Trophoblast cell (in vitro differentiated cells and primary cell): ENCODE measurements around the gene SNRNP70.
"Not testable (repeated sequence)": the region's sequence is repeated elsewhere in the genome, so short reads cannot be mapped to it uniquely, and the experiment has no call there.

Experiments used
- DNase-seq, 2 donors: peaks; one replicate each; pipeline ENCODE4 v3.0.0-alpha.2; 2016
- H2AFZ ChIP-seq: 2 replicates; pipeline ENCODE4 v1.6.1; 2013; ENCODE audit warnings: low read length, moderate library complexity, mild to moderate bottlenecking; ENCODE audit not compliant: insufficient read depth, poor library complexity
- H2AK5ac ChIP-seq: 2 replicates; pipeline ENCODE4 v1.6.1; 2013; ENCODE audit warnings: mild to moderate bottlenecking, low read length
- H2BK120ac ChIP-seq: 2 replicates; pipeline ENCODE4 v1.6.1; 2013; ENCODE audit warnings: low read length, mild to moderate bottlenecking, moderate library complexity; ENCODE audit not compliant: insufficient read depth, poor library complexity
- H2BK12ac ChIP-seq: 2 replicates; pipeline ENCODE4 v1.6.1; 2013; ENCODE audit warnings: mild to moderate bottlenecking, low read length, moderate library complexity
- H2BK5ac ChIP-seq: 2 replicates; pipeline ENCODE4 v1.6.1; 2013; ENCODE audit warnings: low read length, low read depth, moderate library complexity, mild to moderate bottlenecking; ENCODE audit not compliant: poor library complexity
- H3K14ac ChIP-seq: 2 replicates; pipeline ENCODE4 v1.6.1; 2013; ENCODE audit warnings: mild to moderate bottlenecking, low read length
- H3K18ac ChIP-seq: 2 replicates; pipeline ENCODE4 v1.6.1; 2013; ENCODE audit warnings: mild to moderate bottlenecking, low read length
- H3K23ac ChIP-seq: 2 replicates; pipeline ENCODE4 v1.6.1; 2013; ENCODE audit warnings: low read length
- H3K27ac ChIP-seq: 2 replicates; pipeline ENCODE4 v1.5.1; 2013; ENCODE audit warnings: low read depth, mild to moderate bottlenecking, inconsistent platforms, low read length, moderate library complexity
- H3K27me3 ChIP-seq: 2 replicates; pipeline ENCODE4 v1.6.1; 2013; ENCODE audit warnings: inconsistent platforms, mild to moderate bottlenecking, low read length, moderate library complexity; ENCODE audit not compliant: insufficient read depth
- H3K36me3 ChIP-seq, 2 experiments: 1 replicate in 1 of 2; 2 replicates in 1 of 2; pipeline ENCODE4 v1.6.1; 2013; ENCODE audit warnings: low read length in 2 of 2, mild to moderate bottlenecking in 2 of 2, moderate library complexity in 1 of 2; ENCODE audit not compliant: insufficient read depth in 2 of 2, control insufficient read depth in 1 of 2
- H3K4ac ChIP-seq: 2 replicates; pipeline ENCODE4 v1.6.1; 2013; ENCODE audit warnings: low read depth, mild to moderate bottlenecking, low read length, moderate library complexity
- H3K4me1 ChIP-seq, 2 experiments: 1 replicate in 1 of 2; 2 replicates in 1 of 2; pipeline ENCODE4 v1.6.1; 2013; ENCODE audit warnings: low read length in 2 of 2, mild to moderate bottlenecking in 2 of 2, moderate library complexity in 1 of 2; ENCODE audit not compliant: insufficient read depth in 2 of 2, control insufficient read depth in 1 of 2
- H3K4me2 ChIP-seq: 2 replicates; pipeline ENCODE4 v1.6.1; 2013; ENCODE audit warnings: inconsistent platforms, mild to moderate bottlenecking, low read length, moderate library complexity
- H3K4me3 ChIP-seq: 2 replicates; pipeline ENCODE4 v1.5.1; 2013; ENCODE audit warnings: mild to moderate bottlenecking, low read depth, low read length, inconsistent platforms
- H3K79me1 ChIP-seq: one replicate; pipeline ENCODE4 v1.6.1; 2013; ENCODE audit warnings: low read length
- H3K79me2 ChIP-seq: 2 replicates; pipeline ENCODE4 v1.6.1; 2013; ENCODE audit warnings: low read length, mild to moderate bottlenecking; ENCODE audit not compliant: control insufficient read depth, insufficient read depth, poor library complexity
- H3K9ac ChIP-seq: 2 replicates; pipeline ENCODE4 v1.6.1; 2013; ENCODE audit warnings: mild to moderate bottlenecking, low read length
- H3K9me3 ChIP-seq: 2 replicates; pipeline ENCODE4 v1.6.1; 2013; ENCODE audit warnings: low read depth, mild to moderate bottlenecking, control low read depth, inconsistent platforms, low read length; ENCODE audit not compliant: insufficient read depth
- H4K12ac ChIP-seq: 2 replicates; pipeline ENCODE4 v1.6.1; 2013; ENCODE audit warnings: low read depth, mild to moderate bottlenecking, low read length, moderate library complexity
- H4K8ac ChIP-seq: 2 replicates; pipeline ENCODE4 v1.6.1; 2013; ENCODE audit warnings: low read depth, mild to moderate bottlenecking, low read length, moderate library complexity
- H4K91ac ChIP-seq: one replicate; pipeline ENCODE4 v1.6.1; 2013; ENCODE audit warnings: low read depth, mild to moderate bottlenecking, low read length, moderate library complexity
- WGBS: extraction: QIAGEN DNeasy Blood & Tissue Kit; methylation state at CpG from one replicate; pipeline ENCODE4 v1.1.7; 2013; ENCODE audit warnings: missing lambda C conversion rate; ENCODE audit not compliant: insufficient read length, insufficient coverage; ENCODE audit errors: extremely low coverage; 5-methylcytosine and 5-hydroxymethylcytosine counted together

Gene SNRNP70

GRCh38 chr19:49071860-49072547 is 13.2 kb upstream of the SNRNP70 start:
- Histone ChIP-seq H4K12ac (no peak overlapping the region), H2AK5ac (no peak overlapping the region), H3K14ac (no peak overlapping the region), H2BK5ac (no peak overlapping the region), H2AFZ (no peak overlapping the region), H3K4me3 (no peak overlapping the region), H3K9ac (no peak overlapping the region), H4K8ac (no peak overlapping the region), H3K9me3 (peaks cover 24% of the 10 kb centered on the region), H3K27me3 (peaks cover 31% of the 10 kb centered on the region), H3K23ac (no peak overlapping the region), H2BK12ac (no peak overlapping the region), H4K91ac (no peak overlapping the region), H2BK120ac (no peak overlapping the region), H3K4me2 (peak overlapping the region; percentile 6), H3K18ac (no peak overlapping the region), H3K27ac (no peak overlapping the region), H3K79me2 (no peaks in the 10 kb centered on the region), H3K36me3 (no peaks in the 10 kb centered on the region), H3K4ac (no peak overlapping the region), H3K79me1 (no peaks in the 10 kb centered on the region), H3K4me1 (peaks cover 0 to 3% of the 10 kb centered on the region in 2 experiments)
- WGBS, result no CpG with 5 or more reads among the region's 93 CpGs
- no peak for DNase-seq

DNA sequence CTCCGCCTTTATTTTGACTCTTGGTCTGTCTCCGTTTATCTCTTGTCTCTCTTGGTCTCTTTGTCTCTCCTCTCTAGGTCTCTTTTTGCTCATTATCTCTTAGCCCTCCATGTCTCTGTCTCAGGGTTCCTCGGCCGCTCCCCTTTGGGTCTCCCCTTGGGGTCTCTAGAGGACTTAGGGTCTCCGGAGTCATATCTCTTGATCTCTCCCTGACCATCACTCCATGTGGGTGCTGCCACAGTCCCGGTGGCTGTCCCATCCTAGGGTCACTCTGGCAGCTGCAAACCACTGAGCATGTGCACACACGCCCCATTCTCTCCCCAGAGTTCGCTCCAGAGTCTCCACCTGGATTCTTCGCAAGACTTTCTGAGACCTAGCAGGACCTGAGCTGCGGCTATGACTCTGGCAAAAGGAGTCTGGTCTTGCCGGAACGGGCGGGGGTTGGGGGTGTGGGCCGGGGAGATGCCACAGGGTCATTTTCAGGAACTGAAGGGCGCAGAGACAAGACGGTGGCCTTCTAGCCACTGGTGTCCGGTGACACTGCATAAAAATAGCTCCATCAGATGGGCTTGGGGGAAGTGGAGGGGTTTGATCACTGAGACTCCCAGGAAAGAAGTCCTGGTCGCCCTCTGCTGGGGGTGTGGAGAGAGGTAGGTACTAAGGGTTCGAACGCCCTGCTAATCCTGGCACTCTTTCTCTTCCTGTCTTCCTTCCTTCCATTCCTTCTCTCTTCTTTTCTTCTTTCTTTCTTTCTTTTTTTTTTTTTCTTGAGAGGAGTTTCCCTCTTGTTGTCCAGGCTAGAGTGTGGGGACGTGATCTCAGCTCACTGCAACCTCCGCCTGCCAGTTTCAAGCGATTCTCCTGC is 11.5 kb upstream of the SNRNP70 start:
- Histone ChIP-seq H4K91ac (no peak overlapping the region), H3K36me3 (no peaks in the 10 kb centered on the region), H2AFZ (no peak overlapping the region), H3K4ac (no peak overlapping the region), H3K79me2 (no peaks in the 10 kb centered on the region), H3K14ac (no peak overlapping the region), H3K18ac (no peak overlapping the region), H3K9me3 (peaks cover 24% of the 10 kb centered on the region), H3K4me3 (no peak overlapping the region), H2BK120ac (no peak overlapping the region), H3K27me3 (peaks cover 31% of the 10 kb centered on the region), H3K4me2 (no peak overlapping the region), H3K9ac (no peak overlapping the region), H2BK5ac (no peak overlapping the region), H3K79me1 (no peaks in the 10 kb centered on the region), H4K8ac (no peak overlapping the region), H2BK12ac (no peak overlapping the region), H3K27ac (no peak overlapping the region), H2AK5ac (no peak overlapping the region), H3K4me1 (peaks cover 0 to 1% of the 10 kb centered on the region in 2 experiments), H4K12ac (no peak overlapping the region), H3K23ac (no peak overlapping the region)
- DNase-seq, result peak in 1 of 2 donors; percentile 16
- WGBS, result no CpG with 5 or more reads among the region's 23 CpGs

- not testable (repeated sequence) for H3K9ac ChIP-seq, H3K4me1 ChIP-seq
- WGBS, result no CpG with 5 or more reads among the region's 9 CpGs
Observed at GRCh38 chr19:49074869-49075268, 10.4 kb upstream of the SNRNP70 start.

DNA sequence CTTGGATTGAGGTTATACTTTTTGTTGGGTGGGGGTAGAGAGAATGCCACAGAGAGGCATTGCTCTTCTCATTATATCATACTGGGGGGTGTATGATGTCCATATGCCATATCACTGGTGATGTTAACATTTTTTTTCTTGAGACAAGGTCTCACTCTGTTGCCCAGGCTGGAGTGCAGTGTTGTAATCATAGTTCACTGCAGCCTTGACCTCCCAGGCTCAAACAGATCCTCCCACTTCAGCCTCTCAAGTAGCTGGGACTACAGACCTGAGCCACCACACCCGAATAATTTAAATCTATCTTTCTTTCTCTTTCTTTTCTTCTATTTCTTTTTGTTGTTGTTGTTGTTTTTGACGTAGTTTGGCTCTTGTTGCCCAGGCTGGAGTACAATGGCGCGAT is 4.9 kb upstream of the SNRNP70 start:
- Histone ChIP-seq H2AFZ (no peak overlapping the region), H3K9me3 (no peaks in the 10 kb centered on the region), H3K27ac (no peak overlapping the region), H3K14ac (no peak overlapping the region), H3K9ac (no peak overlapping the region), H3K36me3 (no peaks in the 10 kb centered on the region), H4K8ac (no peak overlapping the region), H3K27me3 (no peaks in the 10 kb centered on the region), H3K23ac (no peak overlapping the region), H3K4me3 (no peak overlapping the region), H2AK5ac (no peak overlapping the region), H3K18ac (no peak overlapping the region), H4K12ac (no peak overlapping the region), H3K4me2 (no peak overlapping the region), H3K4me1 (peaks cover 0 to 3% of the 10 kb centered on the region in 2 experiments), H4K91ac (no peak overlapping the region), H3K79me2 (peaks cover 1% of the 10 kb centered on the region), H2BK12ac (no peak overlapping the region), H3K4ac (no peak overlapping the region), H2BK120ac (no peak overlapping the region), H3K79me1 (peaks cover 5% of the 10 kb centered on the region), H2BK5ac (no peak overlapping the region)
- no peak for DNase-seq
- no CpG with 5 or more reads among the region's 4 CpGs for WGBS

More at GRCh38 chr19:49074869-49075268, 10.4 kb upstream of the SNRNP70 start:
- H2AK5ac ChIP-seq, H2BK12ac ChIP-seq, H3K79me1 ChIP-seq, H3K4me2 ChIP-seq, H3K4me3 ChIP-seq, H4K12ac ChIP-seq, H3K36me3 ChIP-seq, H3K23ac ChIP-seq, H3K27ac ChIP-seq, H4K91ac ChIP-seq, H2AFZ ChIP-seq, H2BK5ac ChIP-seq, H3K18ac ChIP-seq, H3K79me2 ChIP-seq, H3K14ac ChIP-seq, H3K4ac ChIP-seq, H4K8ac ChIP-seq, H2BK120ac ChIP-seq: not testable (repeated sequence)
- Histone ChIP-seq H3K9me3 (peaks cover 22% of the 10 kb centered on the region), H3K27me3 (peaks cover 31% of the 10 kb centered on the region)
- peak in 1 of 2 donors; percentile 54 for DNase-seq
